COR-L47 (cell line): ENCODE data around the gene INSRR.

Source experiments
- DNase-seq: peaks from one replicate; lab custom pipeline; 2025; lab: John Stamatoyannopoulos, UW

INSRR gene

GRCh38 chr1:156848461-156849150, 10.3 kb downstream of the INSRR start:
- DNase-seq: no peak

- DNase-seq: no peak
Measured at GRCh38 chr1:156847591-156848460, 11.1 kb downstream of the INSRR start.

GRCh38 chr1:156846643-156847042, 12.3 kb downstream of the INSRR start:
- DNase-seq: no peak

- DNase-seq: no peak
Measured at GRCh38 chr1:156845953-156846545, 12.9 kb downstream of the INSRR start.

- DNase-seq: no peak
Measured at GRCh38 chr1:156845055-156845952, 13.6 kb downstream of the INSRR start.

GRCh38 chr1:156844638-156845037, 14.3 kb downstream of the INSRR start:
- no peak for DNase-seq

GRCh38 chr1:156844102-156844501, 14.8 kb downstream of the INSRR start:
- no peak for DNase-seq

GRCh38 chr1:156842618-156843300, 16.2 kb downstream of the INSRR start:
- DNase-seq: no peak

GRCh38 chr1:156841295-156841855, 17.5 kb downstream of the INSRR start:
- no peak for DNase-seq

GRCh38 chr1:156840898-156841279, 18.0 kb downstream of the INSRR start:
- DNase-seq: no peak

- DNase-seq: no peak
Measured at GRCh38 chr1:156840186-156840897, 18.6 kb downstream of the INSRR start.

GRCh38 chr1:156839426-156840109, 19.3 kb downstream of the INSRR start:
- peak; percentile 15 for DNase-seq

- no peak for DNase-seq
Measured at GRCh38 chr1:156838972-156839371, 19.9 kb downstream of the INSRR start.

GRCh38 chr1:156836892-156837291, 22.0 kb downstream of the INSRR start:
- DNase-seq: no peak

- no peak for DNase-seq
Measured at GRCh38 chr1:156836041-156836654, 22.8 kb downstream of the INSRR start.

- DNase-seq: no peak
Measured at GRCh38 chr1:156834322-156834721, 24.6 kb downstream of the INSRR start.

- DNase-seq: no peak
Measured at GRCh38 chr1:156833603-156834002, 25.3 kb downstream of the INSRR start.

GRCh38 chr1:156832434-156832833, 26.5 kb downstream of the INSRR start:
- no peak for DNase-seq

GRCh38 chr1:156828400-156829124, 30.4 kb downstream of the INSRR start:
- no peak for DNase-seq
